Measurements from ENCODE around the gene RHBG.
"Not testable (repeated sequence)": the region's sequence is repeated elsewhere in the genome, so short reads cannot be mapped to it uniquely, and the experiment has no call there.

GRCh38 chr1:156352481-156352880 lies 16.5 kb upstream of the RHBG start:
- TF ChIP-seq POLR2A (IDR thresholded peaks at IDR 0.05; ENCODE audit: low read length); GATA1 (IDR thresholded peaks at IDR 0.05; ENCODE audit: low read depth, low read length): not testable (repeated sequence)

All from erythroblast (primary cell).